Esophagus squamous epithelium (tissue), 5 donors: ENCODE results near the gene TRAF3. TPM values are rescaled to one million over a fixed set of nuclear protein-coding genes. Genes with fewer than 3 reads are reported as not detected.

Experiments
- DNase-seq: peaks from one replicate; lab custom pipeline; 2025; lab: John Stamatoyannopoulos, UW
- H3K27ac ChIP-seq, 4 donors: fragments of 200-600 bp; sonication (generic); one replicate each; pipeline ENCODE4 v1.5.1; 2016 to 2019; ENCODE audit warnings: mild to moderate bottlenecking in 1 of 4
- H3K27me3 ChIP-seq, 4 donors: fragments of 200-600 bp; sonication (generic); 1 replicate in 3 of 4; 2 replicates in 1 of 4; pipeline versions ENCODE4 v1.5.1 to v1.6.0; 2017 to 2021; ENCODE audit warnings: antibody characterized with exemption in 1 of 4
- H3K36me3 ChIP-seq, 3 donors: fragments of 200-600 bp; sonication (generic); one replicate each; pipeline ENCODE4 v1.5.1; 2016 to 2019
- H3K4me1 ChIP-seq, 3 donors: fragments of 200-600 bp; sonication (generic); one replicate each; pipeline ENCODE4 v1.5.1; 2017 to 2019
- H3K4me3 ChIP-seq, 4 donors: fragments of 200-600 bp; sonication (generic); 1 replicate in 3 of 4; 2 replicates in 1 of 4; pipeline ENCODE4 v1.5.1; 2016 to 2019; ENCODE audit warnings: mild to moderate bottlenecking in 2 of 4, moderate library complexity in 1 of 4
- H3K9me3 ChIP-seq, 3 donors: fragments of 200-600 bp; sonication (generic); one replicate each; pipeline ENCODE4 v1.5.1; 2016 to 2019
- POLR2A ChIP-seq, 4 donors: fragments of 450-650 bp; IDR thresholded peaks; one replicate each; pipeline ENCODE4 v1.6.1; 2017; ENCODE audit warnings: antibody characterized with exemption in 4 of 4, mild to moderate bottlenecking in 4 of 4, moderate library complexity in 3 of 4
- WGBS, 2 donors: methylation state at CpG; one replicate each; pipeline ENCODE4 v1.1.5; 2018; 5-methylcytosine and 5-hydroxymethylcytosine counted together
- intact Hi-C: fragments of 100-400 bp; cut with DNase I; formaldehyde crosslinking; loops from one replicate; pipeline ENCODE4 v1.15.0; 2022
- total RNA-seq, 4 donors: library from RNA; depleted of rRNA; stranded (reverse); fragments of >200 nt; gene quantifications; one replicate each; pipeline ENCODE4 v1.1.0, GENCODE V29; 2016
- TF ChIP-seq, protein P1 (sequence below), 6 experiments: fragments of 450-650 bp in 4 of 6; fragments of 200-600 bp in 2 of 6; sonication (generic) in 2 of 6; IDR thresholded peaks; one replicate each; pipeline ENCODE4 v1.5.1; 2016 to 2019; ENCODE audit warnings: antibody characterized with exemption in 6 of 6, mild to moderate bottlenecking in 4 of 6, moderate library complexity in 4 of 6
- donor health status: DM: yes; HTN: yes; CAD: no.

TRAF3 gene
- total RNA-seq, 4 donors from 2014 or later = 11.2 to 19.3 (median 13.2) TPM

DNA sequence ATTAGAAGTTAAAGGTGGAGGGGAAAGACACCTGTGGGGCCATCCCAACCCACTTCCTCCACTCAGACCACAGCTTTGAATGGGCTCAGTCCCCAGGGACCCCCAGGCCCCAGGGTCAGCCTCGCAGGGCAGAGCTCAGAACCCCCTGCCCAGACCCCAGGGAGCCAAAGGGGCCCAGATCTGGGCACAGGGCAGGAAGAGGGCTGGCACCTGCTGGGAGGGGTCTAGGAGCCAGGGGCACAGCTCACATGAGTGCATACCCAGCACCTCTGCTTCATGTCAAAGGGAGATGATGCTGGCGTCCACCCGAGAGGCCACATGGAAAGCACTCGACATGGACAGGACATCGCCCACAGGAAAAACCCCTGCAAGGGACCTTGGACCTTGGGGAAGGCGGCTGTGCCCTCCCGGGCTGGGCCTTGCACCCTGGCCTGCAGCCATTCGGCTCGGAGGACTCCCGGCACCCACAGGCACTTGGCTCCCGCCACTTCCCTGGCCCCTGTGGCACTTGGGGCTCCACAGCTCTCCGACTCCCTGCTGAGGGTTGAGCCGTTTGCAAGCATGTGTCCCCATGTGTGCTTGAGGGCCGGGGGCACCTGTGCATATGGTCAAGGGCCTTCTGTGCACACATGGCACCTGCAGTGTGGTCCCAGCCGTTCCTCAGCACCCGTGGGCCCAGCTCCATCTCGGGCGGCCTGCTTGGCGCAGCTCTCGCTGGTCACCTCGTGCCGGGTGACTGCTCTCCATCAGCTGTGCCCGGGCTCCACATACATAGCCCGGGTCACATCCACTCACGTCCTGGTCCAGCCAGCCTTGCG lies 137.4 kb downstream of the TRAF3 start:
- no peak for DNase-seq
- H3K9me3 ChIP-seq = no peaks in the 10 kb centered on the region
- intact Hi-C loops = loop anchor here (5.0 kb wide), 1 partner anchor 142 kb away; no protein-coding TSS in a partner anchor

DNA sequence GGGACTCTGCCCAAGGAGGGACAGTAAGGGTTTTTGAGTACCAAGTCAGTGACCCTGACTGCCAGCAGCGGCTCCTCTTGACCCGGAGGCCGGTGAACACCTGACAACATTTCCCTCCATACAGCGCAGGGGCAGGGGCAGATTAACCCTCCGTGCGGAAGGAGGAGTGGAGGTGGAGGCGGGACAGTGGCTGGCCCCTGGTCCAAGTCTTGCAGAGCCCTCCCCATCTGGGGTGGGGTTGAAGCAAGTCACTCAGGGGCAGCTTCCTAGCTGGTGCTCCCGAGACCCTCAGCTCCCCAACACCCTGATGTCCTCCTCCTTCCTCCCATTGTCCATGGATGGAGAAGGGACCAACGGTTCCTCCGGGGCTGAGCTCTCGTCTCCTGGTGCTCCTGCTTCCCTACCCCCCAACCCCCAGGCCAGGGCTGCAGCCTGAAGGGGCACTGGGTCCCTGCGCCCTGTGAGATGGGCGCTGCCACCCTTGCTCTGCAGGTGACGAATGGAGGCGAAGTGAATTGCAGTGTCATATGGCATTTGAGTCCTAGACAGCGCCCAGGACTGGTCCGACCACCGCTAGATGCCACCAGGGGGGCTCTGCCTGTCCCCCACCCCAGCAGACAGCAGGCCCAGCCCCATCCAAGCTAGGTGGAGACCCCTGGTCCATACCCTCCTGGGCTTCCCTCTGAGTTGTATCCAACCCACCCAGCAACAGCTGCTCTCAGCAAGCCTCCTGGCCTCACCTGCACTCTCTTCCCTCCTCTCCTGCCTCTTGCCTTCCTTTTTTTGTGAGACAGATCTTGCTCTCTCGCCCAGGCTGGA lies 138.3 kb downstream of the TRAF3 start:
- H3K4me3 ChIP-seq = no peak overlapping the region
- DNase-seq = no peak
- no peaks in the 10 kb centered on the region for H3K9me3 ChIP-seq
- H3K27me3 ChIP-seq = no peaks in the 10 kb centered on the region
- 71 to 89% methylated on average over 4 to 6 of the region's 19 CpGs for WGBS, 2 donors
- H3K4me1 ChIP-seq = no peaks in the 10 kb centered on the region
- no peak overlapping the region for H3K27ac ChIP-seq
- intact Hi-C loops = no loop called here
- TF ChIP-seq, protein P1, sequence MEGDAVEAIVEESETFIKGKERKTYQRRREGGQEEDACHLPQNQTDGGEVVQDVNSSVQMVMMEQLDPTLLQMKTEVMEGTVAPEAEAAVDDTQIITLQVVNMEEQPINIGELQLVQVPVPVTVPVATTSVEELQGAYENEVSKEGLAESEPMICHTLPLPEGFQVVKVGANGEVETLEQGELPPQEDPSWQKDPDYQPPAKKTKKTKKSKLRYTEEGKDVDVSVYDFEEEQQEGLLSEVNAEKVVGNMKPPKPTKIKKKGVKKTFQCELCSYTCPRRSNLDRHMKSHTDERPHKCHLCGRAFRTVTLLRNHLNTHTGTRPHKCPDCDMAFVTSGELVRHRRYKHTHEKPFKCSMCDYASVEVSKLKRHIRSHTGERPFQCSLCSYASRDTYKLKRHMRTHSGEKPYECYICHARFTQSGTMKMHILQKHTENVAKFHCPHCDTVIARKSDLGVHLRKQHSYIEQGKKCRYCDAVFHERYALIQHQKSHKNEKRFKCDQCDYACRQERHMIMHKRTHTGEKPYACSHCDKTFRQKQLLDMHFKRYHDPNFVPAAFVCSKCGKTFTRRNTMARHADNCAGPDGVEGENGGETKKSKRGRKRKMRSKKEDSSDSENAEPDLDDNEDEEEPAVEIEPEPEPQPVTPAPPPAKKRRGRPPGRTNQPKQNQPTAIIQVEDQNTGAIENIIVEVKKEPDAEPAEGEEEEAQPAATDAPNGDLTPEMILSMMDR (IDR thresholded peaks at IDR 0.05) = no peak
- TF ChIP-seq POLR2A (IDR thresholded peaks at IDR 0.05) = no peak
- H3K36me3 ChIP-seq = peaks cover 0 to 14% (median 0%) of the 10 kb centered on the region in 3 donors

More for the DNA sequence above, 137.4 kb downstream of the TRAF3 start:
- Histone ChIP-seq H3K4me1 (no peaks in the 10 kb centered on the region), H3K4me3 (no peak overlapping the region), H3K27me3 (no peaks in the 10 kb centered on the region), H3K27ac (no peak overlapping the region), H3K36me3 (peaks cover 0 to 14% (median 0%) of the 10 kb centered on the region in 3 donors)
- WGBS, 2 donors = 64% methylated on average over 8 of the region's 26 CpGs; no CpG with 5 or more reads in 1 of the 2 donors
- TF ChIP-seq, protein P1 (IDR thresholded peaks at IDR 0.05) = no peak
- TF ChIP-seq POLR2A (IDR thresholded peaks at IDR 0.05) = no peak

DNA sequence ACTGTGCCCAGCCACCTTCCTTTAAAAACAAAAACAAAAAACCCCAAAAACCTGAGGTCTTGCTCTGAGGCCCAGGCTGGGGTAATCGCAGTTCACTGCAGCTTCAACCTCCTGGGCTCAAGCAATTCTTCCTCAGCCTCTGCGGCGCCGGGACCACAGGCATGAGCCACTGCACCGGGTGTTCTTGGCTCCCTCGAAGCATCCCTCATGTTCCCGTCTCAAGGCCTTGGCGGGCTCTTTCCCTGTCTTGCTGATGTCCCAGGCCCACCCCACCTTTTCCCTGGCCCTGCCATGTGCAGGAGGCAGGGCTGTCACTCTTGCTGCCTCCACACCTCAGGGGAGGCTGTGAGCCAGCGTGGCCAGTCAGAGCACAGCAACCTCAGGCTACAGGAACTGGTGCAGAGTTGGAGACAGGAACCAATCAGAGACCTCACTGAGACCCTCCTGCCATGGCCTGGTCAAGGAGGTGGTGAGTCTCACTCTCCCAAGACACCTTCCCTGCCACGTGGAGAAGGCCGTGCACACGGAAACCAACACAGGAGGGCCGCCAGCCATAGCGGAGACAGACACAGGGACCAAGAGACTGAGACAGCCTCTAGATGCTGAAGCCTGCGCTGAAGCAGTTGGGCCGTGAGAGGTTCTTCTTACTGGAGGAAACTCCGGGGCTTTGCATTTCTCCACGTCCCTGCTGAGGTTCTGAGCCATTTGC lies 139.3 kb downstream of the TRAF3 start:
- DNase-seq = no peak
- Histone ChIP-seq H3K36me3 (peaks cover 0 to 12% (median 0%) of the 10 kb centered on the region in 3 donors), H3K4me1 (no peaks in the 10 kb centered on the region), H3K27me3 (peaks cover 0 to 3% (median 0%) of the 10 kb centered on the region in 4 donors), H3K4me3 (no peak overlapping the region), H3K27ac (no peak overlapping the region), H3K9me3 (no peaks in the 10 kb centered on the region)
- 77 to 78% methylated on average over 10 to 13 of the region's 18 CpGs for WGBS, 2 donors
- TF ChIP-seq, protein P1 (IDR thresholded peaks at IDR 0.05) = no peak
- no peak for TF ChIP-seq POLR2A (IDR thresholded peaks at IDR 0.05)
- intact Hi-C loops = no loop called here

DNA sequence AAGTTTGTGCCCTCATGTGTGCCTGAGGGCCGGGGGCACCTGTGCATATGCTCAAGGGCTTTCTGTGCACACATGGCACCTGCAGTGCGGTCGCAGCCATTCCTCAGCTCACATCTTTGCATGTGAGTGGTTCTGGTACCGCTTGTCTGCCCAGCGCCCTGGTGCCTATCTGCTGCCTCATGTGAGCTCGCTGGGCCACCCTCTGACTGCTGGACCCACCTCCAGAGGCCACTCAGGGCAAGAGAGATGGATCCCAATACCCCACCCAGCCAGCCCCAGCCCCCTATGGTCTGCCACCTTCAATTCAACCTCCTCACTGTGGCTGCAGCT lies 139.8 kb downstream of the TRAF3 start:
- H3K4me3 ChIP-seq = no peak overlapping the region
- no peaks in the 10 kb centered on the region for H3K9me3 ChIP-seq
- H3K27ac ChIP-seq = no peak overlapping the region
- WGBS, 2 donors = 33 to 100% methylated on average over 1 of the region's 6 CpGs
- H3K27me3 ChIP-seq = peaks cover 0 to 9% (median 0%) of the 10 kb centered on the region in 4 donors
- intact Hi-C loops = no loop called here
- no peaks in the 10 kb centered on the region for H3K4me1 ChIP-seq
- no peak for DNase-seq
- peaks cover 0 to 7% (median 0%) of the 10 kb centered on the region in 3 donors for H3K36me3 ChIP-seq
- no peak for TF ChIP-seq POLR2A (IDR thresholded peaks at IDR 0.05)
- TF ChIP-seq, protein P1 (IDR thresholded peaks at IDR 0.05) = no peak
